CD8-positive, alpha-beta memory T cell (primary cell): ENCODE results near the gene DUSP7. TPM values are rescaled to one million over a fixed set of nuclear protein-coding genes. Genes with fewer than 3 reads are reported as not detected.

Source experiments
- CTCF ChIA-PET: fragments of 350-600 bp; sonication (Branson Sonifier 250); formaldehyde crosslinking; loops from one replicate; lab custom pipeline; 2021; ENCODE audit warnings: antibody characterized with exemption; lab: Charles Lee
- POLR2A ChIA-PET: fragments of 350-600 bp; sonication (Branson Sonifier 250); formaldehyde crosslinking; loops from one replicate; lab custom pipeline; 2021; ENCODE audit warnings: antibody characterized with exemption; lab: Charles Lee
- DNase-seq, 5 donors: peaks; one replicate each; pipeline versions ENCODE4 v3.0.0 to v3.0.0-alpha.2; 2020 to 2022; ENCODE audit warnings: mixed read lengths in 1 of 5
- H3K27ac ChIP-seq: one replicate; pipeline ENCODE4 v1.7.0; 2013; ENCODE audit warnings: low read depth, mild to moderate bottlenecking, low read length, moderate library complexity
- H3K27me3 ChIP-seq: 2 replicates; pipeline ENCODE4 v1.7.0; 2013; ENCODE audit warnings: low read length, mild to moderate bottlenecking; ENCODE audit not compliant: insufficient read depth, poor library complexity, severe bottlenecking
- H3K36me3 ChIP-seq: 2 replicates; pipeline ENCODE4 v1.7.0; 2013; ENCODE audit warnings: mild to moderate bottlenecking, low read length, moderate library complexity; ENCODE audit not compliant: insufficient read depth
- H3K4me1 ChIP-seq: 2 replicates; pipeline ENCODE4 v1.7.0; 2013; ENCODE audit warnings: mild to moderate bottlenecking, low read length, moderate library complexity; ENCODE audit not compliant: insufficient read depth
- H3K4me3 ChIP-seq: 2 replicates; pipeline ENCODE4 v1.7.0; 2013; ENCODE audit warnings: mild to moderate bottlenecking, low read length
- H3K9me3 ChIP-seq: 2 replicates; pipeline ENCODE4 v1.7.0; 2013; ENCODE audit warnings: mild to moderate bottlenecking, low read length
- H3K27ac Mint-ChIP-seq, 8 donors: one replicate each; pipeline ENCODE4 v1.8.0; 2020 to 2021; ENCODE audit warnings: mixed read lengths in 8 of 8, mild to moderate bottlenecking in 6 of 8, inconsistent platforms in 3 of 8, moderate library complexity in 3 of 8
- H3K27me3 Mint-ChIP-seq, 2 donors: one replicate each; pipeline ENCODE4 v1.8.0; 2020 to 2021; ENCODE audit warnings: mixed read lengths in 2 of 2, mild to moderate bottlenecking in 1 of 2, moderate library complexity in 1 of 2
- H3K36me3 Mint-ChIP-seq, 3 donors: one replicate each; pipeline ENCODE4 v1.8.0; 2020 to 2021; ENCODE audit warnings: mixed read lengths in 3 of 3, inconsistent platforms in 1 of 3, mild to moderate bottlenecking in 1 of 3
- H3K4me1 Mint-ChIP-seq, 3 donors: one replicate each; pipeline ENCODE4 v1.8.0; 2020 to 2021; ENCODE audit warnings: mixed read lengths in 3 of 3, inconsistent platforms in 1 of 3, mild to moderate bottlenecking in 1 of 3
- H3K4me3 Mint-ChIP-seq, 7 donors: one replicate each; pipeline ENCODE4 v1.8.0; 2020 to 2021; ENCODE audit warnings: mixed read lengths in 7 of 7, mild to moderate bottlenecking in 6 of 7, moderate library complexity in 4 of 7, inconsistent platforms in 2 of 7
- H3K9me3 Mint-ChIP-seq, 5 donors: one replicate each; pipeline ENCODE4 v1.8.0; 2020 to 2022; ENCODE audit warnings: mixed read lengths in 5 of 5, mild to moderate bottlenecking in 3 of 5, moderate library complexity in 2 of 5, inconsistent platforms in 1 of 5
- polyA plus RNA-seq: library from polyadenylated mRNA; unstranded; fragments of 300-500 nt; fragmentation: Illumina TruSeq; gene quantifications from one replicate; pipeline ENCODE4 v1.2.3, GENCODE V29; 2021
- total RNA-seq, 2 experiments: library from RNA; stranded (reverse); gene quantifications; one replicate each; pipeline ENCODE4 v1.2.3, GENCODE V29; 2021

The DUSP7 gene, protein sequence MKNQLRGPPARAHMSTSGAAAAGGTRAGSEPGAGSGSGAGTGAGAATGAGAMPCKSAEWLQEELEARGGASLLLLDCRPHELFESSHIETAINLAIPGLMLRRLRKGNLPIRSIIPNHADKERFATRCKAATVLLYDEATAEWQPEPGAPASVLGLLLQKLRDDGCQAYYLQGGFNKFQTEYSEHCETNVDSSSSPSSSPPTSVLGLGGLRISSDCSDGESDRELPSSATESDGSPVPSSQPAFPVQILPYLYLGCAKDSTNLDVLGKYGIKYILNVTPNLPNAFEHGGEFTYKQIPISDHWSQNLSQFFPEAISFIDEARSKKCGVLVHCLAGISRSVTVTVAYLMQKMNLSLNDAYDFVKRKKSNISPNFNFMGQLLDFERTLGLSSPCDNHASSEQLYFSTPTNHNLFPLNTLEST
- total RNA-seq (10 to 100 TPM; 26.3 to 27.2 TPM), polyA plus RNA-seq (7.2 TPM)

DNA sequence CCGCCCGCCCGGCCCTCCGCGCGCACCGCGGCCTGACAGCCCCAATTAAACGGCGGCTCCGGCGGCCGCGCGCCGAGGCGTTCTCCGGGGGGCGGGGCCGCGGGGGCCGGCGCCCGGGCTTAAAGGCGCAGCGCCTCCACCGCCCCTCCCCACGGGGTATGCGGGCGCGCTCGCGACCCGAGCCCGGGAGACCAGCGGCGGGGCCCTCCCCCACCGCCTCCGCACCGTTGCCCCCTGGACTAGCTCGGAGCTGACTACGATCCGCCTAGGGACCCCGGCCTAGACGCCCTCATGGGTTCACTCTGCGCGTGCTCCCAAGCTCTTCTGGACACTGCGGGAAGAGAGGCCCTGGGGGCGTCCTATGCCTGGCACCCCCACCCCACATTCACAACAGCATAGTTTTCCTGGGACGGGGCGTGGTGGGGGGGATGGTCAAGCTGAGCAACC lies at the start of gene DUSP7:
Gene DUSP7, minus strand, starts transcription at position 51 of the 447 bp plus-strand sequence. CDS start 205 bp downstream, outside the sequence.
- peak within 1 kb of the TSS; percentile 99 for H3K4me3 ChIP-seq
- ChIA-PET CTCF (interaction anchor here (0.9 to 2.4 kb wide), 14 partner anchors 9 to 99 kb away, joined by 3 to 18 read pairs (median 4); partner anchors contain the start of genes ABHD14B, POC1A and RPL29), POLR2A (interaction anchor here (0.7 to 2.8 kb wide), 7 partner anchors 61 to 556 kb away, joined by 3 to 8 read pairs (median 4); partner anchors contain the start of genes ACY1, DCAF1, POC1A and RPL29)
- peak within 1 kb of the TSS; percentile 94 to 97 (median 94) for H3K27ac Mint-ChIP-seq
- H3K4me1 ChIP-seq: peaks cover 38% of the 10 kb centered on the region
- no peaks in the 10 kb centered on the region for H3K27me3 Mint-ChIP-seq
- H3K27me3 ChIP-seq: no peaks in the 10 kb centered on the region
- H3K9me3 Mint-ChIP-seq: no peaks in the 10 kb centered on the region
- peaks cover 7% of the 10 kb centered on the region for H3K36me3 ChIP-seq
- H3K4me3 Mint-ChIP-seq: peak within 1 kb of the TSS; percentile 91 to 96 (median 93)
- DNase-seq: peak; percentile 61 to 78 (median 65)
- H3K4me1 Mint-ChIP-seq: peaks cover 32 to 46% (median 40%) of the 10 kb centered on the region in 3 donors
- H3K9me3 ChIP-seq: no peaks in the 10 kb centered on the region
- H3K27ac ChIP-seq: peak within 1 kb of the TSS; percentile 78
- peaks cover 0 to 29% (median 7%) of the 10 kb centered on the region in 3 donors for H3K36me3 Mint-ChIP-seq

DNA sequence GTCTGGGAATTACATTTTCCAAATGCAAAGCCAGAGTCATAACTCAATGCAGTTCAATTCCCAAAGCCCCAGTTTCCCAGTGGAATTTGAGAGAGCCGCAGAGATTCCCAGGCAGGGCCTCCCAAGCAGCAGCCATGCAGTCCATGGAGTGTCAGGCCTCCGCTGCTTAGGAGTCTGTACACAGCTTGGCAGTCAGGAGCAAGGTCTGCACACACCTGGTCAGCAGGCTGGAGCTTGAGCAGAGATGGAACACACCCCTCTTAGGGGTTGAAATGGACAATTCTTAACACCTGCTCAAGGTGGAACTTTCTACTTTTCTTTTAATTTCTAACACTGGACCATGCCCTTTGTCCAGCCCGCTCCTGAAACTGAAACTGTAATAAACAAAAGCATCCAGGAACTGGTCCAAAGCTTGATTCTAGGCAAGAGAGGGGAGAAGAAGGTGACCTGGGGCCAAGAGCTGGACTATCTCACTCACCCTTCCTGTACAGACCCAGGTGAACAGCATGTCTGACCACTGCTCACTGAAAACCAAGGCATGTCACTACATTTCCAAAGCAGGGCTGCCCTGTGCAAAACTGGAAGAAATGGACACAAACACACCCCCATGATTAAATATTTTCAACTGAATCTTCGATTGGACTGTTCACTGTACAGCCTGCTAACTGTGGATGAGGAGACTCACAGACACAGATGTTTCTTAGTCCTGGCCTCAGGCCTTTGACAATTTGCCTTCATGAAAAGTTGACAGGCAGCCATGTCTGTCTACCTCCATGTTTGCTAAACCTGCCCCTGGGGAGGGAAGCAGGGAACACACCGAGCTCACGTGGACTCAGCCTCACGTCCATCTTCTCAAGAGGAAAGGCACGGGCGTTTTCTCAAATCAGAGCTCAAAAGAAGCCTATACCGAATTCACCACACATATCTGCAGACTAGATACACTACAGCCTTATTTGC lies 48.6 kb upstream of the DUSP7 start:
- Mint-ChIP-seq H3K36me3 (peaks cover 0 to 7% (median 0%) of the 10 kb centered on the region in 3 donors), H3K4me1 (peaks cover 3 to 5% (median 3%) of the 10 kb centered on the region in 3 donors)
- POLR2A ChIA-PET: interaction anchor here (0.5 kb wide), 1 partner anchor 148 kb away, joined by 3 read pairs; no protein-coding TSS in a partner anchor

DNA sequence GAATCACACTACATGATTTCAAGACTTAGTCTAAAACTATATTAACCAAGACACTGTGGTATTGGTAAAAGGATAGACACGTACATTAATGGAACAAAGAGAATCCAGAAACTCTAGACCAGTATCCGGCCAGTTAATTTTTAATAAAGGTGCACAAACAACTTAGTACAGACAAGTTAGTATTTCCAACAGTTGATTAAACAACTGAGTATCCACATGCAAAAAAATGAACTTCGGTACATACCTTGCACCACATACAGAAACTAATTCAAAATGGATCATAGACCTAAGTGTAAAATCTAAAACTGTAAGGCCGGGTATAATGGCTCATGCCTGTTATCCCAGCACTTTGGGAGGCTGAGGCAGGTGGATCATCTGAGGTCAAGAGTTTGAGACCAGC lies 46.6 kb upstream of the DUSP7 start:
- no peak for DNase-seq
- Histone ChIP-seq H3K27me3 (no peaks in the 10 kb centered on the region), H3K27ac (no peak overlapping the region), H3K36me3 (no peaks in the 10 kb centered on the region), H3K4me1 (no peaks in the 10 kb centered on the region), H3K9me3 (no peaks in the 10 kb centered on the region), H3K4me3 (no peak overlapping the region)
- no peak overlapping the region for H3K27ac Mint-ChIP-seq
- H3K36me3 Mint-ChIP-seq: peaks cover 0 to 7% (median 0%) of the 10 kb centered on the region in 3 donors
- CTCF ChIA-PET: no interaction called here
- H3K27me3 Mint-ChIP-seq: no peaks in the 10 kb centered on the region
- H3K4me3 Mint-ChIP-seq: no peak overlapping the region
- H3K4me1 Mint-ChIP-seq: peaks cover 0 to 8% (median 6%) of the 10 kb centered on the region in 3 donors
- H3K9me3 Mint-ChIP-seq: peaks cover 0 to 11% (median 11%) of the 10 kb centered on the region in 5 donors
- POLR2A ChIA-PET: no interaction called here

More for the DNA sequence above, 48.6 kb upstream of the DUSP7 start:
- Mint-ChIP-seq H3K27me3 (no peaks in the 10 kb centered on the region), H3K27ac (no peak overlapping the region), H3K4me3 (no peak overlapping the region), H3K9me3 (peaks cover 0 to 11% (median 11%) of the 10 kb centered on the region in 5 donors)
- no peak for DNase-seq
- Histone ChIP-seq H3K27me3 (no peaks in the 10 kb centered on the region), H3K9me3 (no peaks in the 10 kb centered on the region), H3K36me3 (no peaks in the 10 kb centered on the region), H3K4me3 (no peak overlapping the region), H3K4me1 (no peaks in the 10 kb centered on the region), H3K27ac (no peak overlapping the region)
- CTCF ChIA-PET: no interaction called here

DNA sequence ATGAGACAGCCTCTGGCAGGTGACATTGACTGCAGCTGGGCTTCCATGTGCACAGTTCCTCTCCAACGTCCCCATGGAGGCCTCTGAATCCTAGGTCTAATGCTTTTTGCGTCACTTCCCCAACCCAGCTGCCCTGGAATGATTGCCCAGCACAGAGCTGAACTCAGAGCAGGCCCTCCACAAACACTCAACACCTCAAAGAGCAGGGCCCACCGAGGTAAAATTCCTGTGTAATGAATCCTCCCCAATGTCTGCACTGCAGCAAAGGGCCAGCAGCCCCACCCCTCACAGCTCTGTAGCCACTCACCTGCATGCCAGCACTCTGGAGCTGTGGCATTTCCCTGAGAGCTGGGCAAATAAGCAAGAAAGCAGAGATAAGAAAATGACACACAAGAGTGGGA lies 42.6 kb upstream of the DUSP7 start:
- H3K9me3 Mint-ChIP-seq: peaks cover 0 to 11% (median 11%) of the 10 kb centered on the region in 5 donors
- peak in 1 of 5 donors; percentile 36 for DNase-seq
- H3K27me3 Mint-ChIP-seq: no peaks in the 10 kb centered on the region
- peaks cover 0 to 7% (median 0%) of the 10 kb centered on the region in 3 donors for H3K36me3 Mint-ChIP-seq
- H3K27ac ChIP-seq: no peak overlapping the region
- peak overlapping the region in 3 of 8 donors; percentile 1 to 60 (median 47) for H3K27ac Mint-ChIP-seq
- peaks cover 0 to 8% (median 6%) of the 10 kb centered on the region in 3 donors for H3K4me1 Mint-ChIP-seq
- POLR2A ChIA-PET: no interaction called here
- H3K4me3 ChIP-seq: no peak overlapping the region
- no peaks in the 10 kb centered on the region for H3K9me3 ChIP-seq
- no peaks in the 10 kb centered on the region for H3K36me3 ChIP-seq
- no peak overlapping the region for H3K4me3 Mint-ChIP-seq
- no peaks in the 10 kb centered on the region for H3K27me3 ChIP-seq
- CTCF ChIA-PET: no interaction called here
- no peaks in the 10 kb centered on the region for H3K4me1 ChIP-seq

DNA sequence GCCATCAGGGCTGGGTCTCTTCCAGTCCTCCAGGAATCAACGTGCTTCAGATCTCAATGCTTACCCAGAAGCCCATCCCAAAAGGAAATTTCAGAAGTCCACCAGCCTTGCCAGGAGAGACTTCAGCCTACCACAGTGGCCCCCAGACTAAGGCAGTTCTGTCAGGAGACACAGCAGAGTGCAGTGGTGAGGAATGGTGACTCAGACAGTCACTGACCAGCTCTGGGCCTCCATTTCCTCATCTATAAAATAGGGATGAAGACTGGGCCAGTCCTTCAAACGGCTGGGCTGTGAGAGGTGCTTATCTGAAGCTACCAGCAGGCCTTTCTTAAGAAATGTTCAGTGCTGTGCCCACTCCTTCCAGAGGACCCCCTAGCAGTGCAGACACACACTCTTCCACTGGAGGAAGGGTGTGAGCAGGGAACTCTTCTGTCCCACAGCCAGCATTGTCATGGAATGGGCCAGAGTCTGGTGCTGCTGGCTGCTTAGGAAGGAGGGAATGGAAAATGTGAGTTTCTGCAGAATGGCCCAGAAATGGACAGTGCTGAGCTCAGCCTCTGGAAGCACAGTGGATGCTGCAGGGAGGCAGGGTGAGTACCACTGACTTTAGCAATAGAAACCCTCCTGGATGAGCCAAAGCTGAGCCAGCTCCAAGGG lies 41.6 kb upstream of the DUSP7 start:
- CTCF ChIA-PET: no interaction called here
- H3K27ac Mint-ChIP-seq: no peak overlapping the region
- no peaks in the 10 kb centered on the region for H3K27me3 Mint-ChIP-seq

DNA sequence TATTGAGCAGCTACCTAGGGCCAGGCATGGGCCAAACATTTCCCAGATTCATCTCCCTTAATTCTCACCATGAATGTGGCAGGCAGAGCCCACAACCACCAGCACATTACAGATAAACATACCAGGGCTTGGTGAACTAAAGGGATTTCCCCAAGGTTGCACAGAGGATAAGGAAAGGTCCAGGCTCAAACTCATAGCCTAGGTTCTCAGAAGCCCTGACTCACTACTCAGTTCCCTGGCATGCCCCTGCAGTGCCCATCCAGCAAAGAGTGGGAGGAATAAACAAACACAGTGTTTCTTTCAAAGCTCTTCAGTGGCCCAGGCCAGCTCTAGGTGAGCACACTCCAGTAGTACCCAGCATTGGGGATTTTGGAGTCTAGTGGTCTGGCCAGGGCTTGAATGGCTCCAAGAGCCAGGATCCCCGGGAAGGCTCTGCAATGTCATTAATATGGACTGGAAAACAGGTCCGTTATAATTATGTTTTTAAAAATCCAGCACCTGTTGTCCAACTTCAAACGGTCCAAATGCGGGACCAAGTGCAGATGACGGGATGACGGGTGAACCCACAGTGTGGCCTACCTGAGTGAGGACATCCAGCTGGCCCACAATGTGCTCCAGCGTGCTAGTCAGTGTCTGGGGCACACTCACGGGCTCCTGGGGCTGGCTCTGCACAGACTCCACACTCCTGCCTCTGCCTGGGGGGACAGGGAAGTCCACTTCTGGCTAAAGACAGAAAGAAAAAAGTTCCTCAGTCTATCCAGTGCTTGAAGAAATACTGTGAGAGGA lies 39.8 kb upstream of the DUSP7 start:
- Mint-ChIP-seq H3K36me3 (peaks cover 0 to 7% (median 0%) of the 10 kb centered on the region in 3 donors), H3K4me1 (peaks cover 0 to 8% (median 6%) of the 10 kb centered on the region in 3 donors), H3K4me3 (no peak overlapping the region), H3K27ac (peak overlapping the region in 1 of 8 donors; percentile 55), H3K27me3 (no peaks in the 10 kb centered on the region), H3K9me3 (peaks cover 0 to 7% (median 6%) of the 10 kb centered on the region in 5 donors)
- DNase-seq: peak in 1 of 5 donors; percentile 14
- Histone ChIP-seq H3K27me3 (no peaks in the 10 kb centered on the region), H3K36me3 (no peaks in the 10 kb centered on the region), H3K4me1 (no peaks in the 10 kb centered on the region), H3K9me3 (no peaks in the 10 kb centered on the region), H3K27ac (no peak overlapping the region), H3K4me3 (no peak overlapping the region)
- ChIA-PET POLR2A (no interaction called here), CTCF (no interaction called here)

More for the DNA sequence above, 41.6 kb upstream of the DUSP7 start:
- H3K27me3 ChIP-seq: no peaks in the 10 kb centered on the region
- Mint-ChIP-seq H3K4me3 (no peak overlapping the region), H3K36me3 (peaks cover 0 to 7% (median 0%) of the 10 kb centered on the region in 3 donors), H3K4me1 (peaks cover 0 to 8% (median 6%) of the 10 kb centered on the region in 3 donors), H3K9me3 (peaks cover 0 to 11% (median 11%) of the 10 kb centered on the region in 5 donors)
- H3K27ac ChIP-seq: no peak overlapping the region
- no peak for DNase-seq
- POLR2A ChIA-PET: no interaction called here
- H3K4me1 ChIP-seq: no peaks in the 10 kb centered on the region
- no peaks in the 10 kb centered on the region for H3K9me3 ChIP-seq
- H3K36me3 ChIP-seq: no peaks in the 10 kb centered on the region
- H3K4me3 ChIP-seq: no peak overlapping the region
